ENCODE measurements around the gene ZAR1. TPM values are rescaled to one million over a fixed set of nuclear protein-coding genes. Genes with fewer than 3 reads are reported as not detected.

ZAR1 gene
- total RNA-seq, 1 donor from 2014 or later = 2.3 TPM

GRCh38 chr4:48491514-48492176, 1.6 kb downstream of the ZAR1 start:
- H3K27ac Mint-ChIP-seq = peak overlapping the region; percentile 87
- peaks cover 13% of the 10 kb centered on the region for H3K36me3 Mint-ChIP-seq
- no peaks in the 10 kb centered on the region for H3K9me3 Mint-ChIP-seq
- H3K27me3 Mint-ChIP-seq (ENCODE audit: low read depth) = peaks cover 42% of the 10 kb centered on the region
- H3K4me3 Mint-ChIP-seq = peak overlapping the region; percentile 40
- no peak for DNase-seq (ENCODE audit: low spot score in 2 of 2, unreplicated experiment in 2 of 2)
- peaks cover 20% of the 10 kb centered on the region for H3K4me1 Mint-ChIP-seq
- TF ChIP-seq, protein P1, sequence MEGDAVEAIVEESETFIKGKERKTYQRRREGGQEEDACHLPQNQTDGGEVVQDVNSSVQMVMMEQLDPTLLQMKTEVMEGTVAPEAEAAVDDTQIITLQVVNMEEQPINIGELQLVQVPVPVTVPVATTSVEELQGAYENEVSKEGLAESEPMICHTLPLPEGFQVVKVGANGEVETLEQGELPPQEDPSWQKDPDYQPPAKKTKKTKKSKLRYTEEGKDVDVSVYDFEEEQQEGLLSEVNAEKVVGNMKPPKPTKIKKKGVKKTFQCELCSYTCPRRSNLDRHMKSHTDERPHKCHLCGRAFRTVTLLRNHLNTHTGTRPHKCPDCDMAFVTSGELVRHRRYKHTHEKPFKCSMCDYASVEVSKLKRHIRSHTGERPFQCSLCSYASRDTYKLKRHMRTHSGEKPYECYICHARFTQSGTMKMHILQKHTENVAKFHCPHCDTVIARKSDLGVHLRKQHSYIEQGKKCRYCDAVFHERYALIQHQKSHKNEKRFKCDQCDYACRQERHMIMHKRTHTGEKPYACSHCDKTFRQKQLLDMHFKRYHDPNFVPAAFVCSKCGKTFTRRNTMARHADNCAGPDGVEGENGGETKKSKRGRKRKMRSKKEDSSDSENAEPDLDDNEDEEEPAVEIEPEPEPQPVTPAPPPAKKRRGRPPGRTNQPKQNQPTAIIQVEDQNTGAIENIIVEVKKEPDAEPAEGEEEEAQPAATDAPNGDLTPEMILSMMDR (IDR thresholded peaks at IDR 0.05; ENCODE audit: unreplicated experiment) = no peak

GRCh38 chr4:48493452-48494100, 3.5 kb downstream of the ZAR1 start:
- Mint-ChIP-seq H3K4me1 (peaks cover 16% of the 10 kb centered on the region), H3K27ac (peak overlapping the region; percentile 51), H3K36me3 (peaks cover 9% of the 10 kb centered on the region), H3K9me3 (no peaks in the 10 kb centered on the region), H3K27me3 (ENCODE audit: low read depth) (peaks cover 28% of the 10 kb centered on the region), H3K4me3 (no peak overlapping the region)
- TF ChIP-seq, protein P1 (IDR thresholded peaks at IDR 0.05; ENCODE audit: unreplicated experiment) = no peak
- no peak for DNase-seq (ENCODE audit: low spot score in 2 of 2, unreplicated experiment in 2 of 2)

GRCh38 chr4:48495941-48496340, 5.9 kb downstream of the ZAR1 start:
- TF ChIP-seq, protein P1 (IDR thresholded peaks at IDR 0.05; ENCODE audit: unreplicated experiment) = no peak
- Mint-ChIP-seq H3K36me3 (peaks cover 14% of the 10 kb centered on the region), H3K4me1 (peaks cover 21% of the 10 kb centered on the region), H3K27ac (no peak overlapping the region), H3K9me3 (no peaks in the 10 kb centered on the region), H3K4me3 (no peak overlapping the region), H3K27me3 (ENCODE audit: low read depth) (peaks cover 15% of the 10 kb centered on the region)
- DNase-seq (ENCODE audit: low spot score in 2 of 2, unreplicated experiment in 2 of 2) = no peak

DNA sequence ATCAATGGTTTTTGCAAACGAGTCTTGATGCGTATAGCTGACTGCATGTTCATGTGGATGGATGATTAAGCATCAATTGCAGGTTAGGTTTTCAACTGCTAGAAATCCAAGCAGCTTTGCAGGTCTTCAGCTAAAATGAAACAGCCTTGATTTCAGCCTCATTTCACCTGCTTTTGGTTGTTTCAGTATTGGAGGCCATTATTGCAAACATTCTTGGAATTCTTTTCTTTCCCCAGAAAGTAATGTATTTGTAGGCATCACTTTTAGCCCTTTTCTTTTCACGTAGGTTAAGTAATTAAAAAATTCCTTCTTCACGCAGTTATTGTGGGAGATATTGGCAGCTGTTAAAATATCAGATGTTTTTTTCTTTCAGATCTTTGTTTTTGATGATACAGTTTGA, 8.8 kb downstream of the ZAR1 start:
- TF ChIP-seq, protein P1 (IDR thresholded peaks at IDR 0.05; ENCODE audit: unreplicated experiment) = no peak
- H3K4me3 Mint-ChIP-seq = no peak overlapping the region
- H3K27me3 Mint-ChIP-seq (ENCODE audit: low read depth) = no peaks in the 10 kb centered on the region
- H3K9me3 Mint-ChIP-seq = no peaks in the 10 kb centered on the region
- no peak for DNase-seq (ENCODE audit: low spot score in 2 of 2, unreplicated experiment in 2 of 2)
- peaks cover 32% of the 10 kb centered on the region for H3K4me1 Mint-ChIP-seq
- H3K27ac Mint-ChIP-seq = peak overlapping the region; percentile 73
- peaks cover 16% of the 10 kb centered on the region for H3K36me3 Mint-ChIP-seq

DNA sequence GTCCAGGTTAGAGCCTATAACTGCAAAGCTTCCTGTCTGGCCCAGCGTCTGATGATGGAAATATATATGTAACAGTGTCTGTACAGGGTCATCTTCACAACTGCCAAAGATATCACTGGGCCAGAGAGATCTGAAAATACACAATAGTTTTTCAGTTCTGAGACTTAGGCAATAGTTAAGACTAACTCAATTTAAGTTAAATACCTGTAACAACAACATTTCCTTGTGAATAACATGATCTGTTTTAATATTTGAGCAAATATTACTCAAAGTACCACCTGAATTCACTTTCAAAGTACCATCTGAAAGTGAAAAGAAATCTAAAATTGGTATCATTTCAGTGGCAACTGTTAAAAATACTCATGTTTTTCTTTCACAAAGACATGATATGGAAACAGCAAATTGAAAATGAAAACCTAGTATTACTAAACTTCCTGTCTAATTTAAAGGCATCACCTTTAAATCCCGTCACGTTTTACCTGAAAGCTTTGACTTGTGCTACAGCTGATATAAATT, 9.6 kb downstream of the ZAR1 start:
- no peak for DNase-seq (ENCODE audit: low spot score in 2 of 2, unreplicated experiment in 2 of 2)

More for the DNA sequence above, 9.6 kb downstream of the ZAR1 start:
- peaks cover 38% of the 10 kb centered on the region for H3K4me1 Mint-ChIP-seq
- H3K27me3 Mint-ChIP-seq (ENCODE audit: low read depth) = no peaks in the 10 kb centered on the region
- TF ChIP-seq, protein P1 (IDR thresholded peaks at IDR 0.05; ENCODE audit: unreplicated experiment) = no peak
- H3K4me3 Mint-ChIP-seq = no peak overlapping the region
- H3K9me3 Mint-ChIP-seq = no peaks in the 10 kb centered on the region
- H3K36me3 Mint-ChIP-seq = peaks cover 11% of the 10 kb centered on the region
- H3K27ac Mint-ChIP-seq = peak overlapping the region; percentile 73
